Psoas muscle (tissue), 8 donors: ENCODE data around the gene RALGAPA2. TPM values are rescaled to one million over a fixed set of nuclear protein-coding genes. Genes with fewer than 3 reads are reported as not detected.

Experiments used
- ATAC-seq, 4 donors: fragments of 200-7000 bp; cut with Tn5 transposase; one replicate each; pipeline ENCODE4 v1.9.1; 2020; ENCODE audit warnings: moderate library complexity in 3 of 4, mild to moderate bottlenecking in 2 of 4
- DNase-seq, 2 donors: peaks; one replicate each; pipeline ENCODE4 v3.0.0-alpha.2; 2020
- H3K27ac ChIP-seq: fragments of 200-600 bp; one replicate; pipeline ENCODE4 v1.8.0; 2022
- H3K27me3 ChIP-seq, 3 donors: fragments of 200-600 bp in 1 of 3; one replicate each; pipeline versions ENCODE4 v1.6.1 to v1.8.0; 2013 to 2022; ENCODE audit warnings: low read length in 2 of 3, mild to moderate bottlenecking in 2 of 3, moderate library complexity in 1 of 3; ENCODE audit not compliant: insufficient read depth in 3 of 3
- H3K36me3 ChIP-seq, 2 donors: fragments of 200-600 bp in 1 of 2; one replicate each; pipeline versions ENCODE4 v1.6.1 to v1.8.0; 2013 to 2022; ENCODE audit warnings: low read depth in 1 of 2, mild to moderate bottlenecking in 1 of 2, moderate library complexity in 1 of 2; ENCODE audit not compliant: insufficient read depth in 1 of 2
- H3K4me1 ChIP-seq: fragments of 200-600 bp; one replicate; pipeline ENCODE4 v1.8.0; 2022
- H3K4me3 ChIP-seq: fragments of 200-600 bp; one replicate; pipeline ENCODE4 v1.8.0; 2022; ENCODE audit warnings: mild to moderate bottlenecking
- H3K9me3 ChIP-seq: fragments of 200-600 bp; one replicate; pipeline ENCODE4 v1.8.0; 2022
- WGBS, 3 donors: extraction: QIAGEN DNeasy Blood & Tissue Kit; methylation state at CpG; one replicate each; pipeline versions ENCODE4 v1.1.6 to v1.1.7; 2013; 5-methylcytosine and 5-hydroxymethylcytosine counted together
- intact Hi-C, 2 donors: fragments of 100-400 bp; cut with DNase I; formaldehyde crosslinking; loops; one replicate each; pipeline versions ENCODE4 v1.11.0 to v1.14.2; 2022
- polyA plus RNA-seq, 3 donors: library from polyadenylated mRNA; stranded (reverse); fragments of 200-250 nt; gene quantifications; one replicate each; pipeline ENCODE4 v1.2.3, GENCODE V29; 2013
- total RNA-seq, 4 donors: library from RNA; stranded (reverse); fragmentation: NEBNext Ultra II Directional in 2 of 4; extraction: Animal tissue kit (Norgen Biotek cat#: 25700) in 2 of 4; gene quantifications; one replicate each; pipeline versions ENCODE4 v1.2.1 to v1.2.4, GENCODE V29; 2021 to 2023
- TF ChIP-seq, protein P1 (sequence below): fragments of 200-600 bp; IDR thresholded peaks from one replicate; pipeline ENCODE4 v1.8.0; 2022; ENCODE audit warnings: antibody characterized with exemption
- donor health status: healthy with polysubstance abuse.
- donor health status: DM: no; HTN: no; CAD: no; lungs with moderate emphysema.
- donor health status: Bipolar disorder and iron deficiency.
- donor health status: healthy.
- donor health status: DM: yes; HTN: yes; CAD: no.
- donor health status: DM: no; HTN: no; CAD: no.
- donor health status: DM: no; HTN: no; CAD: no.
- donor health status: DM: yes; HTN: yes; CAD: no.

RALGAPA2 gene
- total and polyA plus RNA-seq, 7 donors, result 12.2 to 75.5 (median 51.1) TPM

- no peak overlapping the region for H3K27ac ChIP-seq
- no peaks in the 10 kb centered on the region for H3K9me3 ChIP-seq
- TF ChIP-seq, protein P1, sequence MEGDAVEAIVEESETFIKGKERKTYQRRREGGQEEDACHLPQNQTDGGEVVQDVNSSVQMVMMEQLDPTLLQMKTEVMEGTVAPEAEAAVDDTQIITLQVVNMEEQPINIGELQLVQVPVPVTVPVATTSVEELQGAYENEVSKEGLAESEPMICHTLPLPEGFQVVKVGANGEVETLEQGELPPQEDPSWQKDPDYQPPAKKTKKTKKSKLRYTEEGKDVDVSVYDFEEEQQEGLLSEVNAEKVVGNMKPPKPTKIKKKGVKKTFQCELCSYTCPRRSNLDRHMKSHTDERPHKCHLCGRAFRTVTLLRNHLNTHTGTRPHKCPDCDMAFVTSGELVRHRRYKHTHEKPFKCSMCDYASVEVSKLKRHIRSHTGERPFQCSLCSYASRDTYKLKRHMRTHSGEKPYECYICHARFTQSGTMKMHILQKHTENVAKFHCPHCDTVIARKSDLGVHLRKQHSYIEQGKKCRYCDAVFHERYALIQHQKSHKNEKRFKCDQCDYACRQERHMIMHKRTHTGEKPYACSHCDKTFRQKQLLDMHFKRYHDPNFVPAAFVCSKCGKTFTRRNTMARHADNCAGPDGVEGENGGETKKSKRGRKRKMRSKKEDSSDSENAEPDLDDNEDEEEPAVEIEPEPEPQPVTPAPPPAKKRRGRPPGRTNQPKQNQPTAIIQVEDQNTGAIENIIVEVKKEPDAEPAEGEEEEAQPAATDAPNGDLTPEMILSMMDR, result no peak
- peaks cover 0 to 36% of the 10 kb centered on the region in 2 donors for H3K36me3 ChIP-seq
- intact Hi-C loops, result no loop called here
- DNase-seq (no peak), ATAC-seq (no peak)
- no peaks in the 10 kb centered on the region for H3K27me3 ChIP-seq
- no peaks in the 10 kb centered on the region for H3K4me1 ChIP-seq
- WGBS, 3 donors, result 76 to 88% (median 81%) methylated on average over 6 of the region's 6 CpGs
- H3K4me3 ChIP-seq, result no peak overlapping the region
Measured at GRCh38 chr20:20536240-20536933, 176.1 kb downstream of the RALGAPA2 start.

- TF ChIP-seq, protein P1, result no peak
- ATAC-seq, result no peak
- WGBS, 3 donors, result 59 to 82% (median 69%) methylated on average over 3 of the region's 3 CpGs
Measured at GRCh38 chr20:20535051-20535450, 177.4 kb downstream of the RALGAPA2 start.

DNA sequence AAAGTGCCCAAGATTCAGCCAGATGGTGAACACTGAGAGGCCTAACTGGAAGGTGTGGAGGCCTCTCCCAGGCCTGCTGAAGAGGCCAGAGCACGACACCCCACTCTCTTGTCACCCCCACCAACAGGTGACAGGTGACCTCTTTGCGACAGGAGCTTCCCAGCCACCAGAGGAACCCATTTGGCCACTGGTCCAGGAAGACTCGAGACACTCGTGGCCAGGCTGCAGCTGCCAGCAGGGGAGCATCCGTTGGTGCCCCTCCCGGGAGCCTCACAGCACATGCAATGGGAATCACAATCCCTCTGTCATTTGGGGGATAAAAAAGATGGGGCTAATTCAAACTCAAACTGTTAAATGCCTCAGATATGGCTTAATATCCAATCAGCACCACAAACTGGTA is 181.2 kb downstream of the RALGAPA2 start:
- WGBS, 3 donors, result 69 to 91% (median 70%) methylated on average over 6 of the region's 6 CpGs
- no peak overlapping the region for H3K4me3 ChIP-seq
- TF ChIP-seq, protein P1, result no peak

More at GRCh38 chr20:20535051-20535450, 177.4 kb downstream of the RALGAPA2 start:
- no peak overlapping the region for H3K4me3 ChIP-seq
- H3K36me3 ChIP-seq, result peaks cover 0 to 49% of the 10 kb centered on the region in 2 donors
- no peaks in the 10 kb centered on the region for H3K4me1 ChIP-seq
- no peaks in the 10 kb centered on the region for H3K9me3 ChIP-seq
- intact Hi-C loops, result no loop called here
- no peaks in the 10 kb centered on the region for H3K27me3 ChIP-seq
- no peak for DNase-seq
- no peak overlapping the region for H3K27ac ChIP-seq

DNA sequence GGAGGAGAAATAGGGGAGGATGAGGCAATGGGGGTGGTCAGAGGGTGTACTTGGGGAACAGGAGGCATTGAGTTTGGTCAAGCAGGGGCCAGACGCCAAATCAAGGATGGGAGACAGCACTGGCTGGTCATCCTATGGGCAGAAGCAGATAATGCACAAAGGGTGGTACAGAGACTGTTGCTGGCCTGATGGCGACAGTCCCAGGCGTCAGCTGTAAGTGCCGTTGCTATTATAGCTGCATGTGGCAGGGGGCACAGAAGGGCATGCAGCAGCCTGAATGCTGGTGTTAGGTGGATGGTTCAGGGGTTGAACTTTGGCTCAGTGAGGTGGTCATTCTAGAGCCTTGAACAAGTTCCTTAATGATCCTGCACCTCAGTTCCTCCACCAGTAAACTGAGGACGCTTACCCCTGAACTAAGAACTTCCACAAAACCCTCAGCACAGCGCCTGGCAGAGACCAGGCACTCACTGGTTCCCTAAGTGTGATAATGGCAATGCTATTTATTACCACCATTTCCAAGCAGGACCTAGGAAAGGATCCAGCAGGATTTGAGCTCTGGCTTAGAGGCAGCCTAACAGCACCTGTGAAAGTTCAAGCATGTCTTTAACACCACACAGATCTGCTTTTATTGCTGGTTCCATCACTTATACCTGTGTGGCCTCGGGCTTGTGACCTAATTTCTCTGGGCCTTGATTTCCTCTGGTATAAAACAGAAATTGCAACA is 181.9 kb downstream of the RALGAPA2 start:
- ATAC-seq, result peak in 1 of 4 donors; percentile 56
- H3K4me3 ChIP-seq, result no peak overlapping the region
- H3K9me3 ChIP-seq, result no peaks in the 10 kb centered on the region
- H3K36me3 ChIP-seq, result peaks cover 2 to 72% of the 10 kb centered on the region in 2 donors
- TF ChIP-seq, protein P1, result no peak
- H3K27ac ChIP-seq, result no peak overlapping the region
- no peak for DNase-seq
- 75 to 82% (median 82%) methylated on average over 7 of the region's 7 CpGs for WGBS, 3 donors
- no peaks in the 10 kb centered on the region for H3K27me3 ChIP-seq
- intact Hi-C loops, result no loop called here
- H3K4me1 ChIP-seq, result no peaks in the 10 kb centered on the region

More for the DNA sequence above, 181.2 kb downstream of the RALGAPA2 start:
- no peaks in the 10 kb centered on the region for H3K9me3 ChIP-seq
- DNase-seq (no peak), ATAC-seq (peak in 1 of 4 donors; percentile 10)
- H3K36me3 ChIP-seq, result peaks cover 2 to 72% of the 10 kb centered on the region in 2 donors
- no peaks in the 10 kb centered on the region for H3K27me3 ChIP-seq
- H3K4me1 ChIP-seq, result no peaks in the 10 kb centered on the region
- H3K27ac ChIP-seq, result no peak overlapping the region
- intact Hi-C loops, result no loop called here
